HTR-8/SVneo (cell line): ENCODE measurements around the gene EOLA2.
A peak's percentile ranks its signal among the peaks of the same experiment; 100 is the strongest.
"Not testable (repeated sequence)": the region's sequence is repeated elsewhere in the genome, so short reads cannot be mapped to it uniquely, and the experiment has no call there.

Experiments
- DNase-seq: peaks from one replicate; pipeline ENCODE4 v3.0.0; 2011; ENCODE audit warnings: low spot score, mixed read lengths; ENCODE audit not compliant: insufficient read length
- FAIRE-seq: peaks from 2 replicates; lab custom pipeline; 2011; peaks lifted over from hg19 to GRCh38; lab: Jason Lieb, UNC

Gene EOLA2

GRCh38 chrX:149938427-149938880, at the start of gene EOLA2:
EOLA2 (minus strand) TSS chrX:149938491; CDS start chrX:149933874, 4,617 bp downstream.
- FAIRE-seq: peak; percentile 58
- peak; percentile 36 for DNase-seq

GRCh38 chrX:149987613-149988012, 49.3 kb upstream of the EOLA2 start:
- FAIRE-seq (no peak), DNase-seq (no peak)

GRCh38 chrX:149984411-149984810, 46.1 kb upstream of the EOLA2 start:
- FAIRE-seq (no peak), DNase-seq (no peak)

GRCh38 chrX:149982310-149982709, 44.0 kb upstream of the EOLA2 start:
- FAIRE-seq (no peak), DNase-seq (peak; percentile 2)

- FAIRE-seq: no peak
- no peak for DNase-seq
These were observed 40.9 kb upstream of the EOLA2 start for GRCh38 chrX:149979126-149979644.

- FAIRE-seq (no peak), DNase-seq (peak; percentile 10)
These were observed 24.8 kb upstream of the EOLA2 start for GRCh38 chrX:149962859-149963757.

- DNase-seq (no peak), FAIRE-seq (no peak)
These were observed 23.7 kb upstream of the EOLA2 start for GRCh38 chrX:149962010-149962409.

GRCh38 chrX:149961572-149961971, 23.3 kb upstream of the EOLA2 start:
- FAIRE-seq (no peak), DNase-seq (no peak)

GRCh38 chrX:149950681-149951080, 12.4 kb upstream of the EOLA2 start:
- no peak for FAIRE-seq

GRCh38 chrX:149949743-149950436, 11.6 kb upstream of the EOLA2 start:
- no peak for FAIRE-seq

More at GRCh38 chrX:149950681-149951080, 12.4 kb upstream of the EOLA2 start:
- DNase-seq: peak; percentile 5

GRCh38 chrX:149948016-149948415, 9.7 kb upstream of the EOLA2 start:
- DNase-seq (no peak), FAIRE-seq (no peak)

More at GRCh38 chrX:149949743-149950436, 11.6 kb upstream of the EOLA2 start:
- no peak for DNase-seq

- DNase-seq, FAIRE-seq: not testable (repeated sequence)
These were observed 8.6 kb upstream of the EOLA2 start for GRCh38 chrX:149946932-149947331.

GRCh38 chrX:149945820-149946219, 7.5 kb upstream of the EOLA2 start:
- not testable (repeated sequence) for DNase-seq, FAIRE-seq

- not testable (repeated sequence) for DNase-seq, FAIRE-seq
These were observed 6.9 kb upstream of the EOLA2 start for GRCh38 chrX:149945087-149945670.

- FAIRE-seq, DNase-seq: not testable (repeated sequence)
These were observed 2.4 kb upstream of the EOLA2 start for GRCh38 chrX:149940674-149941024.

GRCh38 chrX:149939905-149940673, 1.8 kb upstream of the EOLA2 start:
- peak; percentile 28 for DNase-seq
- no peak for FAIRE-seq

GRCh38 chrX:149939655-149939904, 1.3 kb upstream of the EOLA2 start:
- FAIRE-seq: no peak

GRCh38 chrX:149938881-149939654, 777 bp upstream of the EOLA2 start:
- DNase-seq (peak; percentile 23), FAIRE-seq (no peak)

More at GRCh38 chrX:149939655-149939904, 1.3 kb upstream of the EOLA2 start:
- no peak for DNase-seq

GRCh38 chrX:149937871-149938426, 342 bp downstream of the EOLA2 start:
- DNase-seq: no peak
- FAIRE-seq: no peak
